NCI-H345 (cell line): Measurements from ENCODE around the gene GAS6.

Experiments used
- DNase-seq: peaks from one replicate; lab custom pipeline; 2025; lab: John Stamatoyannopoulos, UW

Gene GAS6

GRCh38 chr13:113887700-113888201 is 23.9 kb upstream of the GAS6 start:
- DNase-seq = no peak

- DNase-seq = peak; percentile 55
These were observed 22.8 kb upstream of the GAS6 start for GRCh38 chr13:113886561-113887112.

- DNase-seq = no peak
These were observed 20.9 kb upstream of the GAS6 start for GRCh38 chr13:113884821-113885220.

GRCh38 chr13:113883921-113884804 is 20.3 kb upstream of the GAS6 start:
- no peak for DNase-seq

GRCh38 chr13:113883314-113883811 is 19.5 kb upstream of the GAS6 start:
- DNase-seq = no peak

- DNase-seq = no peak
These were observed 18.8 kb upstream of the GAS6 start for GRCh38 chr13:113882716-113883115.

- no peak for DNase-seq
These were observed 18.4 kb upstream of the GAS6 start for GRCh38 chr13:113882267-113882630.

GRCh38 chr13:113881614-113882266 is 17.9 kb upstream of the GAS6 start:
- DNase-seq = peak; percentile 28

- DNase-seq = no peak
These were observed 17.1 kb upstream of the GAS6 start for GRCh38 chr13:113880651-113881611.

GRCh38 chr13:113879494-113880360 is 15.9 kb upstream of the GAS6 start:
- no peak for DNase-seq

GRCh38 chr13:113879017-113879416 is 15.1 kb upstream of the GAS6 start:
- no peak for DNase-seq

GRCh38 chr13:113877149-113877990 is 13.5 kb upstream of the GAS6 start:
- no peak for DNase-seq

- DNase-seq = no peak
These were observed 12.7 kb upstream of the GAS6 start for GRCh38 chr13:113876346-113877148.

GRCh38 chr13:113875837-113876281 is 12.0 kb upstream of the GAS6 start:
- DNase-seq = no peak

- DNase-seq = no peak
These were observed 11.5 kb upstream of the GAS6 start for GRCh38 chr13:113875429-113875815.

- peak; percentile 48 for DNase-seq
These were observed 10.9 kb upstream of the GAS6 start for GRCh38 chr13:113874579-113875428.

GRCh38 chr13:113874177-113874576 is 10.3 kb upstream of the GAS6 start:
- DNase-seq = no peak

GRCh38 chr13:113869263-113869662 is 5.4 kb upstream of the GAS6 start:
- DNase-seq = no peak
